ENCODE results near the gene TCF7L2. TPM values are rescaled to one million over a fixed set of nuclear protein-coding genes. Genes with fewer than 3 reads are reported as not detected.

Gene TCF7L2
- total RNA-seq, 1 donor from 2014 or later, result 18.7 TPM

DNA sequence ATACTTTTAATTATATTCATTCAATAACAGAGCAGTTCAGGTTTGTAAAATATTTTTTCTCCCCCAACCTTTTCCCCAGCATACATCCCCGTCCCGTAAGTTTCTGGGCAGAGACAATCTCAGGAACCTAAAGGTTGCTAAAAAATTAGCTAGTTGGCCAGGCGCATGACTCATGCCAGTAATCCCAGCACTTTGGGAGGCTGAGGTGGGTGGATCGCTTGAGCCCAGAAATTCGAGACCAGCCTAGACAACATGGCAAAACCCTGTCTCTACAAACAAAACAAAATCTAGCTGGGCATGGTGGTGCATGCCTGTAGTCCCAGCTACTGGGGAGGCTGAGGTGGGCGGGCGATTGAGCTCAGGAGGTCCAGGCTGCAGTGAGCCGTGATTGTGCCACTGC lies 40.2 kb downstream of the TCF7L2 start:
- DNase-seq (ENCODE audit: low spot score) (no peak), ATAC-seq (no peak)

DNA sequence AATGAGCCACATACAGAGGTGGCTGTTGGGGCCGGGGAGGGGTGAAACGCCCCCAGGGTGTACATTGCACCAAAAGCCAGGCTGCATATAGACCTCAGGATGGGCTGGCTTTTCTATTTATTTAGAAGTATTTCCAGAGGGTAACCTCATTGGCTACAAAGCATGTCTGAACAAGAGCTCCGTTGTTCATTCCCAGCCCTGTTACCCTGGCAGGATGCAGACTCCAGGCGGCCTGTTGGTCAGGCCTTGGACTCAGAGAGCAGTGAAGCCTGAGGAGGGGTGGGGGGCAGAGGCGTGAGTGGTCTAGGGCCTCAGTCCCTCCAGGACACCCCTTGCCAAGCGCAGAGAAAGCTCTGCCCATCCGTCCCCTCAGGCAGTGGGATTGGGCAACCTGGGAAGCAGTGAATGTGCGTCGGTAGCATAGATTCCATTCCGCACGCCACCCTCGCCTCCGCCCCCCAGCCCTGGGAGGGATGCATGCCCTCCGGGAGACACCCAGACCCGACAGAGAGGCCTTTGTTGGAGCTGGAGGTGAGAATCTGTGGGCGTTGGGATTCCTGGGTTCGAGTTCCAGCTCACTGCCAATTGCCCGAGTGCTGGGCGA lies 41.9 kb downstream of the TCF7L2 start:
- ATAC-seq, result peak; percentile 10
- no peak for DNase-seq (ENCODE audit: low spot score)

DNA sequence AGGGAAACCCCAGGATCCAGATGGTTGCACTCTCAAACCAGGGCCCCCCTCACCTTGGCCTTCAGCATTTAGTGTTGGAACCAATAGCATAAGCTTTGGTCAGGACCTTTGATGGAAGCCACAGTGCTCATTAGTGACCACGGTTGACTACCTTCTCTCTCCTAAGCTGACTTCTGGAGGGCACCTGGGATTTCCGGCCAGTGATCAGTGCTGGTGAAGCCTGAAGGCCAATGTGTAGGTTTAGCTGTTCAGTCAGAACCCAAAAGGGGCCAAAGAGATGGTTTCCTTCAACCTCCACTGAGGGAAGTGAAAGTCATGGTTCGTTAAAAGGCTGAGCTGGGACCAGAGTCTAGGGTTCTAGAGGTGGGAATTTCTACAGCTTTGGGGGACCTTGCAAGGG lies 46.4 kb downstream of the TCF7L2 start:
- ATAC-seq (no peak), DNase-seq (ENCODE audit: low spot score) (no peak)

DNA sequence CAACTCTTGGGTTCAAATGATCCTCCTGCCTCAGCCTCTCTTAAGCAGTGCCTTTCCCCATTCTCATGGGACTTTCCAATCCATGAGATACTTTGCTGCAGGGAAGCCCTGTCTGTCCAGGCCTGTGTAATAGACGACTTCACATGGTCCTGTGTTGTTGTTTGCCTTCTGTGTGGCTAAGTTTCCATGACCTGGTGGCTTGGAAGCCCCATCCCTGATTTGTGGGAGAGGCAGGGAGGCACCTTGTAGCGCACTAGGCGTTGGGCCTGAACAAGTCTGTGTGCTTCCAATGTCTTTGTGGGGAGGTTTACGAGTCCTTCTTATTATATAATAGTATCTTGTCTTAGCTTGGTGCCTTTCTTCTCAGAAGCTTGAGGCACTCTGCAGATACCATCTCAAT lies 49.1 kb downstream of the TCF7L2 start:
- no peak for ATAC-seq
- DNase-seq (ENCODE audit: low spot score), result no peak

DNA sequence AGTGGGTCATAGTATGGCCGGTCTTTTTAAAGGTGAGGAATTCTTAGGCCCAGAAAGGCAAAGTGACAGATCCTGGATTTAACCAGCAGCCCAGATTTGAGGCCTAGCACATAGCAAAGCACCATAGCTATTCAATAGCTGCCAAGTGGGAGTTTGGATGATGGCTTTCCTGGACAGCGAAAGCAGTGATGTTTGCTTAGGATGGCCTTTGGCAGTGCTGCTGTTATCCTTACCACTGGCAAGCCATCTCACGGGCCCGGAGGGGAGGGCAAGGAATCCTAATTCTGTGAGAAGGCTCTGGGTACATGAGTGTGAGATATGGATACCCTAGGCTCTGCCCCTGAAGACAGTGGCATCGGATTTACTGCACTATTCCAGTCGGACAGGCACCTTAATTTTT lies 50.4 kb downstream of the TCF7L2 start:
- peak; percentile 52 for DNase-seq (ENCODE audit: low spot score)
- peak; percentile 88 for ATAC-seq

DNA sequence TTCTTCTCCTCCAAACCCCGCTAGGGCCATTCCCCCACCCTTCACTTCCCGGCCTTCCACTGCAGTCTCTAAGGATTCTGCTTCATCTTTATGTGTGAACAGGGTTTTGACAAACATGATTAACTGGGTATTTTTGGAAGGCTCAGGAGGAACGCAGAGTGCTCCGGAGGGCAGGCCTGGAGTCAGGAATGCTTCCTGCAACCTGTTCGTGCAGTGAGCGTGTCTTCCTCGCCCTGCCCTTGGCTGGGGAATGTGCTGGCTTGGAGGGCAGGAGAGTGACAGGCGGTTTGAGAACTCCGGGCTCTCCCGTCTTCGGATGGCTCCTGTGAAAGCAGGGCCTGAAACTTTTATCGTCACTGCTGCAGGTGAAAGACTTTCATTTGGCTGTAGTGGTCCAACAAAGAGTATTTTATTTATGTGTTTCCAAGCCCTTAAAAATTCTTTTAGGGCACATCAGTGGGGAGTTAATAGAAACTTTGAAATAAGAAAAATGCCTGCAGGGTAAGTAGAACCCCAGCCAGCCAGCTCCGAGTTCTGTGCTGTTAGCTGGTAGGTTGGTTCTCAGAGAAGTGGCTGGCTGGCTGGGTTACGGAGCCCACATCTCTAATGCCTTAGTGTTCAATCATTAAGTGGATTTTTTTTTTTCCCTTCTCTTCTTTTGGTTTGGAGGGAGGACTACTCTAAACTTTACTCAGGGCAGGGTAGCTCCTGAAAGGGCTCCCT lies 51.0 kb downstream of the TCF7L2 start:
- DNase-seq (ENCODE audit: low spot score), result no peak
- peak; percentile 4 for ATAC-seq

DNA sequence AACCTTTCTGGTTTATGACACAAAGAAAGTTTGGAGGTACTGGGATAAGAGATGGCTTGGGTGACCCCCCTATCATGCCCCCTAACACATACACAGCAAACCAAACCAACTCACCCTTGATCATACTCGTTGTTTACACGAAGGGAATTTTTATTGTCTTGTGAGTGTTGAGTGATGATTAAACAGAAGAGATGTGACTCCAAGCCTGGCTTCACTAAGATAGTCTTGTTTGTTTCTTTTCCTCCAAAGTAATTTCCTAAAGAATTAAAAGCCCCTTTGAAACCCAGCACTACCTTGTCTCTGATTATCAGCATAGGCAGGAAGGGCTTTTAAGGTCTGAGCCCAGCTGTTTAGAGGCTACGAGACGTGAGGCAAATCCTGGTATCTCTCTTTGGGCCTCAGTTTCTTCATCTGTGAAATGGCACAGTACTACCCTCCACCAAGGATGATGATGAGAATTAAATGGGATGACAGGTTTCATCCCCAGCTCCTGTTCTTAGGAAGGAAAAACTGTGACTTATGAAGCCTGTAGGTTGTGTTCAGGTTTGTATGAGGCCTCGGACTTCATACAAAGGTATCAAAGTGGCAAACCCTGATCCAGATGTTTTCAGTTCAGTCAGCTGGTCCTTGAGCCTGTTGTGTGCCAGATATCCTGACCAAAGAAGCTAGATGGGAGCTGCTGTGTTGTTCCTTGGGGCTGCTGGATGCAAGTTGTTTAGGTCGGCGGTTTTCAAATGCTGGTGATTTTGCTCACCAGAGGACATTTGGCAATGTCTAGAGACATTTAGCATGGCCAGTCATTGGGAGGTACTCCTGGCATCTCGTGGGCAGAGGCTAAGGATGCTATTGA lies 51.8 kb downstream of the TCF7L2 start:
- ATAC-seq (no peak), DNase-seq (ENCODE audit: low spot score) (no peak)

DNA sequence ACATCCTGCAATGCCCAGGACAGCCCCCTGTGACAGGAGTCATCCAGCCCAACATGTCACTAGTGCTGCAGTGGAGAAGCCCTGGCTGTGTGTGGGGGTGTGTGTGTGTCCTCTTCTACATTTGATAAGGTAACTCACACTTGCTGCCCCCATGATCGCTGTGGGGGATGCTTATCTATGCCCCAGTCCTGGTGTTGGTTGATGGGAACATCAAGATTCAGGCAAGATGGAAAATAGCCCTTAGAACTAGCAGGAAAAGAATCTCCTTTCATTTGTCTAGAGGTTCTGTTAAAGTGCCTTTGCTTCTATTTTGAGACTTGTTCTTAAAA lies 52.4 kb downstream of the TCF7L2 start:
- DNase-seq (ENCODE audit: low spot score) (no peak), ATAC-seq (no peak)

DNA sequence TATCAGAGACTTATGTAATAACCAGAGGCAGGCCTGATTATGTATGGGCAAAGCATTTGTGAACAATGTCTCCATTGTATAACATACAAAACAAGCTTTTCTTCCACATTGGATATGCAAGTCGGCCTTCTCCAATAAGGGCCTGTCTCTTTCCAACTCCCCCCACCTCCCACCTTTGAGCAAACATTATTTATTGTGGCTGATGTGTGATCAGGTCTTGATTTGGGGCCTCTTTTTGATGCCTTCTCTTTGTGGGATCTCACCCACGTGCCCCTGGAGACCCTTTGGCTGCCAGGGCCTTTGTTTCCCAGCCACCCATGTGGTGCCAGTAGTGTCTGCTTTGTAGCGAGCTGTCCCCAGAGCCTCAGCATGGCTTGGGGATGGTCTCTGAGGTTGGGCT lies 53.0 kb downstream of the TCF7L2 start:
- ATAC-seq, result no peak

DNA sequence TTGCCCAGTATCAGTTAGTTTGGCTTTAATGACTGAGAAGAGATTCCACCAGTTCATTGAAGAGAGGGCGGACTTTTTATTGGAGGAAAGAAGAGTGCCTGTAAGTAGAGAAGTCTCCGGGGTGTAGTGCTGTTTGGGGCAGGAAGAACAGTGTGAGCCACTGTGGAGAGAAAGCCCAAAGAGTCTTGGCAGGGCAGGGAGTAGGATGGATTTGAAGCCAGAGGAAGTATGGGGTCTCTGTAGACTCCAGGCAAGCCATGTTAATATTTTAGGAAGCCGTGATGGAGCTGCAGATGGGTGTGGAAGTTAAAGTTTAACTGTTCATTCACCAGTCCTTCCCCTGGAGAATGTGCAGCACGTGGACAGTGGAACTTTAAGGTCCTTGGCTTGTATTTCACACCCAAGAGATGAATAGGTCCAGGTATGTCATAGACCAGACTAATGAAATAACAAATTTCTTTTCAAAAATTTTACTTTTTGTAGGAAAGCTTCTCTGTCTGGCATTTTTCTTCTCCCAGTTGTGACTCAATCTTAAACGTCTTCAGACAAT lies 54.1 kb downstream of the TCF7L2 start:
- peak; percentile 15 for ATAC-seq

More for the DNA sequence above, 53.0 kb downstream of the TCF7L2 start:
- no peak for DNase-seq (ENCODE audit: low spot score)

DNA sequence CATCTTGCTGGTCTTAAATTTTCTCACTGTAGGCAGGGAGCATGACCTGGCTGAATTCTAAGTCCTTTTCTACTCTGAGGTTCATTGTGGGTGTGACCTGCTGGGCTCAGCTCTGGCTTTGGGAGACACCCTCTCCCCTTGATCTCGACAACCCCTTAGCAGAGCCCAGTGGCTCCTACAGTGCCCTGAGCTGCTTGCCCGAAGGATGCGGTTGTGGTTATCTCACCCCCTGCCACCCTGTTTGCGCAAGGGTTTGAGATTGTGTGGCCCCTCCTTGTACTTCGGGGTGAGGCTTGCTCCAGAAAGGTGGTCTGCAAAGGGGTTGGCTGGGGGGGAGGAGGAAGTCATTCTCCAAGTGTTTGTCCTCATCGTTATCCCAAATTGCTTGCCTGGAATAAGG lies 55.3 kb downstream of the TCF7L2 start:
- ATAC-seq (no peak), DNase-seq (ENCODE audit: low spot score) (no peak)

More for the DNA sequence above, 54.1 kb downstream of the TCF7L2 start:
- DNase-seq (ENCODE audit: low spot score), result no peak

DNA sequence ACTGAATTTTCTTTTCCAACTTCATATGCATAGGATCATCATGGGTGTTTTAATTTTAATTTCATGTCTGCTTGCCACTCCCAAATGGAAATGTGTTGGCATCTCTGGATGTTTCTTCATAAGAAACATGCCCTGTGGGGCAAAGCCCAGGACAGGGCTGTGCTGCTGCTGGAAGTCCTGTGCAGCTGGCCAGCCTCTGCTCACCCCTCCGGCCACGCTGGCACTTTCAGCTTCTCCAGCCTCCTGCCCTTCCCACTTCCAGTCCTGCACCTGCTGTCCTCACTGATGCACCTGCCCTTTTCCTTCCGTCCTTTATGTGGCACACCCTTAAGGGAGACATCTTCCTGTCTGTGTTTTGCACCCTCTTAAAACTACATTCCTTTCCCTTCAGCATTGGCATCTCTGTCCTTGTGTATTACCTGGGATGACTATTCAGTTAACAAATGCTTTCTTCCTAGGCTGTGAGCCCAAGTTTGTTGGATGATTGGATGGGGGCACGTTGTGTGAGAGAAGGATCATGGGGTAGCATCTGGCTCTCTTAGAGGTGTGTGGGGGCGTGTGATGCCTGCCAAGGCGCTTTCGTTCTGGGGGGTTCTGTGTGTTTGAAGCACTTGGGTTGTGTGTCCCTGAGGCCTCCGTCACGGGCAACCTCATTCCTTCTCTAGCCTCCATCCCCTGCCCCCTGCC lies 56.8 kb downstream of the TCF7L2 start:
- peak; percentile 69 for ATAC-seq

DNA sequence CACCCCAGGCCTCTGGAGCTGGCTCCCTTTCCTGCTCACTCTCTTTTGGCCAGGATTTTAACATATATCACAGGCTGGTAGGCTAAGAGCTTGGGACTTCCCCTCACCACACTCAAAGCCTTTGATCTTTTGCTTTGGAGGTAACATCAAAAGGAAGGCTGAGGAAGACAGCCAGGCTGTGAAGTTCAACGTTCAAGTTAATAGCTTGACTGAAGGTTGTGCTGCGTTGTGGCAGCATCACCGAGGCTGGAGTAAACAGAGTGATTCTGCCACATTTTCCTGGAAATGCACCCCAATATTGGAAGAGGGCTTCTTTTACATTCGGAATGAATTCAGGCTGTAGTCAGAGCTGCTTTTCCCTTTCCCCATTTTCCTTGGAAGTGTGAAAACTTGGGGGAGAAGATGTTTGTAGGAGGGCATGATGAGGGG lies 57.3 kb downstream of the TCF7L2 start:
- ATAC-seq, result peak; percentile 46

More for the DNA sequence above, 56.8 kb downstream of the TCF7L2 start:
- DNase-seq (ENCODE audit: low spot score), result no peak

DNA sequence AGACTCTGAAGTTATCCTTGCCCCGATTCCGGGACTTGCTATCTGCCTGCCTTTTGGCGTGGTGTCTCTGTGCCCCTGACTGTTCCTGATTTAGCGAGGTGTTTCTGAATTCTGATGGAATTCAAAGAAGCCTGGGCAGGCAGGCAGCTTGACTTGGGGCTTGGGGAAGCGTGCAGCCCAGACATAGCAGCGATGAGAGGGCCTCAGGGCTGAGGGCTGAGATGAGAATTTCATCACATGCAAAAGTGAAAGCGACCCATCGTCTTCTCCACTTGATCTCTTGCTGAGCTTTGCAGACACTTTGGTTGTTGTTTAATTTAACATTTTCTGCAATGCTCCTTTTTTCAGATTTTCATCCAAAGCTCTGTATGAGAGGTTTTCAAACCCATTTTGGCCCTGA lies 57.8 kb downstream of the TCF7L2 start:
- ATAC-seq (no peak), DNase-seq (ENCODE audit: low spot score) (no peak)

More for the DNA sequence above, 57.3 kb downstream of the TCF7L2 start:
- DNase-seq (ENCODE audit: low spot score), result no peak

DNA sequence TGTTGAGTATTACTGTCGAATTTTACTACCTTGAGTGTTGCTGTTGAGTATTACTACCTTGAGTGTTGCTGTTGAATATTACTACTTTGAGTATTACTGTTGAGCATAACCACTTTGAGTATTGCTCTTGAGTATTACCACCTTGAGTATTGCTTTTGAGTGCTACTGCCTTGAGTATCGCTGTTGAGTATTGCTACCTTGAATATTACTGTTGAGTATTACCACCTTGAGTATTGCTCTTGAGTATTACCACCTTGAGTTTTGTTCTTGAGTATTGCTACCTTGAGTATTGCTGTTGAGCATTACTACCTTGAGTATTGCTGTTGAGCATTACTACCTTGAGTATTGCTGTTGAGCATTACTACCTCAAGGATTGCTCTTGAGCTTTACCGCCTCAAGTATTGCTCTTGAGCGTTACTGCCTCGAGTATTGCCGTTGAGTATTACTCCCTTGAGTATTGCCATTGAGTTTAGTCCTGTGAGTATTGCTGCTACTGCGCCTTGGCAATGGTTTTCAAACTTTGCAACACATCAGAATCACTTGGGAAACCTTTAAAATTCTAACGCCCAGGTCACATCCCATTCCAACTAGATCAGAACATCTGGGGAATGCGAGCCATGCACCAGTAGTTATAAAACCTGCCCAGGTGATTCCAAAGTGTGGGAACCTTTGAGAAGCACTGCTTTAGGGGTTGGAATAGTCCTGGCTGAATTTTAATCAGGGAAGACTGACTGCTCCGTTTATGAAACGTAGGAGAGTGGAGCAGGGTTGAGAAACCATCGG lies 61.7 kb downstream of the TCF7L2 start:
- ATAC-seq (peak; percentile 12), DNase-seq (ENCODE audit: low spot score) (no peak)

DNA sequence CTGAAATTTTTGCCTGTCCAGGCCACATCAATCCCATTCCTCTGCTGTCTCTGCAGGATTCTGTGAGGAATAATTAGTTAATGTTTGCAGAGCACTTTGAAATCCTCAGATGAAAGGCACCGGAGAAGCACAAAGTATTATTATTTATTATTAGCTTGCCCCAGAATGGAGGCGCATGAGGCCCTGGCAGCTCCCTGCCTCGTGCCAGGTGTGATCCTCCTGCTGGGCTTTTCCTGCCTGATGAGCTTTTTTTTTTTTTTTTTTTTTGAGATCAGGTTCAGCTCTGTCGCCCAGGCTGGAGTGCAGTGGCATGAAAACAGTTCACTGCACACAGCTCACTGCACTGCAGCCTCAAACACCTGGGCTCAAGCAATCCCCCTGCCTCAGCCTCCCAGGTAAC lies 65.2 kb downstream of the TCF7L2 start:
- ATAC-seq, result no peak
- no peak for DNase-seq (ENCODE audit: low spot score)

DNA sequence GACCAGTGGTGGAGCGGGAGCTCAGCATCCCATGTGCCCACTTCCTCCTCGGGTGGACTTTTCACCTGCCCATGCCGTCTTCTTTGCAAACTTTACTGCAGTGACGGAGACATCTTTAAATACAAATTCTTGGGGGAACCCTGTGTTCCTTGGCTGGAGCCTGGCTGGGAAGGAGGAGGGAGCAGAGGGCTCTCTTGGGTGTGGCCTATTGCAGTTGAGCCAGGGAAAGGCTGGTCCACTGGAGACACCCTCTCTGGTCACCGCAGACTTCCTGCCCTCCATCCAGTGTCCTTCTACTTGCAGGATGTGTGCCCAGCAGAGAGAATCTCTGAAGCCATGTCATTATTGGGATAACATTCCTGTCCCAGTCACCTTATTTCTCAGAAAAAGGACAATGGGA lies 67.3 kb downstream of the TCF7L2 start:
- DNase-seq (ENCODE audit: low spot score), result no peak

DNA sequence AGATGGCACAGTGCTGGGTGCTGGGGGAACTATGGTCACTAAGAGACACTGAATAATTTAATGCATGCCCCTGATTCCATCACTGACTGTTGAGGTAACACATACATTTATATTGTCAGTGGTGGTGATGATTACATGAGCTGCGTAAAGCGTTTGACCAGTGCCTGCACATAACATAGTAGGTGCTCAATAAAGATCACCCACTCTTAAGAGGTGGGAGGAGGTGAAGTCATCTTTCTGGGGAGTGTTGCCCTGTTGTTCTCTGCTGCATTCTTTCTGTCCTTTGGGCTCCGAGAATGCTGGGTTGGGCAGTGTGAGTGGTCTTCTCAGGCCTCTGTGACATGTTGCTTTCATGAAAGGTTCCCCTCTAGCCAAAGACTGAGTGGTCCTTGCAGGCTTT lies 68.0 kb downstream of the TCF7L2 start:
- ATAC-seq, result no peak
- DNase-seq (ENCODE audit: low spot score), result no peak

More for the DNA sequence above, 67.3 kb downstream of the TCF7L2 start:
- no peak for ATAC-seq

DNA sequence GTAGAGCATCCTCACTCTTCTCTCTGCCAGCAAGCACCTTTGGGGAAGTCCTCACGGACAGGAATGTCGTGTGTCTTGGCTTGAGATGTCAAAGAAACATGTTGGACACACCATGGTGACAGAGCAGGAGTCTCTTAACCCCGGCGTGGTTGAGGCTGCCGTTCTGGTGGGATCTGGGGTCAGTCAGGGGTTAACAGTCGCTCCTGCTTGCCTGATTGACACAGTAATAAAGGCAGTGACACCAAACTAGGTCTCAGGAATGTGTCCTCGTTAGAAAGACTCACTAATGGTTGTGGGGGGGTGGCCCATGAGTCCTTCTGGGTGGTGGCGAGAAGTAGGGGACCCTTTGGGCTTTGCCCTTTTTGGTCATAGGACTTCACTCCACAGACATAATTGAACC lies 69.0 kb downstream of the TCF7L2 start:
- no peak for ATAC-seq
- no peak for DNase-seq (ENCODE audit: low spot score)

Measured in left lobe of liver (tissue), 2 donors.